Prostate gland (tissue), 2 donors: ENCODE data around the gene CLCNKA.

Source experiments
- POLR2A ChIP-seq: fragments of 450-650 bp; IDR thresholded peaks from one replicate; pipeline ENCODE4 v1.6.1; 2016; ENCODE audit warnings: antibody characterized with exemption, mild to moderate bottlenecking
- POLR2AphosphoS5 ChIP-seq: sonication (generic); formaldehyde crosslinking; IDR thresholded peaks from one replicate; pipeline ENCODE4 v1.6.1; 2017; ENCODE audit warnings: antibody characterized with exemption
- TF ChIP-seq, protein P1 (sequence below), 4 experiments: fragments of 200-600 bp in 2 of 4; fragments of 450-650 bp in 2 of 4; sonication (generic) in 2 of 4; IDR thresholded peaks; 1 replicate in 3 of 4; 2 replicates in 1 of 4; pipeline ENCODE4 v1.5.1; 2016 to 2019; ENCODE audit warnings: antibody characterized with exemption in 4 of 4, mild to moderate bottlenecking in 2 of 4, moderate library complexity in 2 of 4

DNA sequence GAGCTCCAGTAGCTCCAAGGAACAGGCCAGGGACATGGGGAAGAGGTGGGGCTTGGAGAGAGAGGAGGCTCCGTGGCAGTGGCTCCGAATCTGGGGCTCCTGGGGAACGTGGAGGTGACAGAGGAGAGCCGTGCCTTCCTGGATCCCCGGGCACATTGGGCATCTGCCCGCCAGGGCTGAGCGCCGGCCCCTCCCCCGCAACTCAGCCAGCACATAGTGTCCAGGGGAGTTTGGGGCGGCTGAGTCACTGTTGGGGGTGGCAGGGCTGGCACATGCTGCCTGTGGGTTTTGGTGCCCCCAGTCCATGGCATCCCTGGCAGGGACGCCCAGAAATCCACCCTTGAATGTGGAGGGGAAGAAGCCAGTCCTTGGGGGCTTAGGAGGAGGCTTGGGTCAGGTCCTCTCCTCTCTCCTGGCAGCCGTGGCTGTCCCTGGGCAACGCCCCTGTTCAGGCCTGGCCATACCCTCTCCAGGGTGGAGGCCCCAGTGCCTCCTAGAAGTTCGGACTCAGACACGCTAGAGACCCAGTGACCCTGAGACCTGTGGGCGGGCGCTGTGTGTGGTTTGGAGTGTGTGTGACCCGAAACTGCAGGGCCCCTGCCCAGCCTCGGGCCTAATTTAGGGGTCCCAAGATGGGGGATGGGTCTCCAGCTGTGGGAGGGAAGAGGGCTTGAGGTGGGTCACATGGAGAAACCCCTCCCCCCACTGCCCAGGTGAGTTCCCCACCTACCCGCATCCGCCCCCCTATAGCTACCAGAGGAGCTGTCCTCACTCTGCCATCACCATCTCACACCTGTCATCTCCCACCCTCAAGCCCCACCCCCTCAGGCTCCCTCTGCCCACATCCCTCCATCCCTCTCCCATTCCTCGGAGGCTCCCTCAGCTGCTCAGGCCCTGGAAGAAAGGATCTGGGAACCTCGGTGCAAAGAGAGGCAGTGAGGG lies 5.6 kb upstream of the CLCNKA start:
- TF ChIP-seq, protein P1, sequence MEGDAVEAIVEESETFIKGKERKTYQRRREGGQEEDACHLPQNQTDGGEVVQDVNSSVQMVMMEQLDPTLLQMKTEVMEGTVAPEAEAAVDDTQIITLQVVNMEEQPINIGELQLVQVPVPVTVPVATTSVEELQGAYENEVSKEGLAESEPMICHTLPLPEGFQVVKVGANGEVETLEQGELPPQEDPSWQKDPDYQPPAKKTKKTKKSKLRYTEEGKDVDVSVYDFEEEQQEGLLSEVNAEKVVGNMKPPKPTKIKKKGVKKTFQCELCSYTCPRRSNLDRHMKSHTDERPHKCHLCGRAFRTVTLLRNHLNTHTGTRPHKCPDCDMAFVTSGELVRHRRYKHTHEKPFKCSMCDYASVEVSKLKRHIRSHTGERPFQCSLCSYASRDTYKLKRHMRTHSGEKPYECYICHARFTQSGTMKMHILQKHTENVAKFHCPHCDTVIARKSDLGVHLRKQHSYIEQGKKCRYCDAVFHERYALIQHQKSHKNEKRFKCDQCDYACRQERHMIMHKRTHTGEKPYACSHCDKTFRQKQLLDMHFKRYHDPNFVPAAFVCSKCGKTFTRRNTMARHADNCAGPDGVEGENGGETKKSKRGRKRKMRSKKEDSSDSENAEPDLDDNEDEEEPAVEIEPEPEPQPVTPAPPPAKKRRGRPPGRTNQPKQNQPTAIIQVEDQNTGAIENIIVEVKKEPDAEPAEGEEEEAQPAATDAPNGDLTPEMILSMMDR (IDR thresholded peaks at IDR 0.05), result no peak
- no peak for TF ChIP-seq POLR2AphosphoS5
- TF ChIP-seq POLR2A, result no peak
